Panc1 (cell line): ENCODE data around the gene NOVA2. TPM values are rescaled to one million over a fixed set of nuclear protein-coding genes. Genes with fewer than 3 reads are reported as not detected.
A peak's percentile ranks its signal among the peaks of the same experiment; 100 is the strongest.

Experiments
- ATAC-seq: fragments of 200-7000 bp; cut with Tn5 transposase; 2 replicates; pipeline ENCODE4 v1.9.1; 2020; ENCODE audit warnings: mild to moderate bottlenecking, moderate library complexity
- BruUV-seq: library from RNA; stranded (reverse); fragments of 400-500 nt; replicated peaks from 2 replicates; lab custom pipeline; 2021; lab: Mats Ljungman, UMichigan
- CTCF ChIA-PET: fragments of 300-600 bp; sonication (Branson Sonifier 250); formaldehyde crosslinking; loops from one replicate; lab custom pipeline; 2022; ENCODE audit warnings: antibody characterized with exemption; lab: Charles Lee
- POLR2A ChIA-PET: fragments of 300-600 bp; sonication (Branson Sonifier 250); formaldehyde crosslinking; loops from one replicate; lab custom pipeline; 2022; ENCODE audit warnings: antibody characterized with exemption; lab: Charles Lee
- DNase-seq: peaks from one replicate; pipeline ENCODE4 v3.0.0-alpha.2; 2010; ENCODE audit warnings: low read depth, low spot score
- H3K27ac ChIP-seq: 2 replicates; pipeline ENCODE4 v1.5.1; 2011; ENCODE audit warnings: mild to moderate bottlenecking, low read length, inconsistent platforms
- H3K27me3 ChIP-seq: fragments of 200-500 bp; sonication (Bioruptor generic); 2 replicates; pipeline ENCODE4 v1.6.0; 2014; ENCODE audit warnings: low read length, inconsistent platforms; ENCODE audit not compliant: control insufficient read depth, insufficient read depth
- H3K36me3 ChIP-seq: fragments of 200-500 bp; sonication (Bioruptor generic); 2 replicates; pipeline ENCODE4 v1.5.1; 2014; ENCODE audit warnings: inconsistent platforms, mild to moderate bottlenecking, low read length, moderate library complexity; ENCODE audit not compliant: control insufficient read depth, insufficient read depth
- H3K4me1 ChIP-seq: 2 replicates; pipeline ENCODE4 v1.5.1; 2011; ENCODE audit warnings: inconsistent platforms, mild to moderate bottlenecking, low read length, moderate library complexity; ENCODE audit not compliant: control insufficient read depth, insufficient read depth
- H3K4me3 ChIP-seq, 2 experiments: 2 replicates each; pipeline ENCODE4 v1.5.1; 2011 to 2012; ENCODE audit warnings: low read depth in 2 of 2, low read length in 2 of 2, mild to moderate bottlenecking in 2 of 2, inconsistent platforms in 1 of 2, moderate library complexity in 1 of 2
- H3K9me3 ChIP-seq: fragments of 200-500 bp; sonication (Bioruptor generic); 2 replicates; pipeline ENCODE4 v1.5.1; 2014; ENCODE audit warnings: low read depth, mild to moderate bottlenecking, inconsistent platforms, low read length, moderate library complexity; ENCODE audit not compliant: control insufficient read depth, insufficient read depth
- POLR2AphosphoS5 ChIP-seq: IDR thresholded peaks from 2 replicates; pipeline ENCODE4 v1.6.1; 2012; ENCODE audit warnings: mild to moderate bottlenecking, low read depth, low read length, moderate library complexity
- SIN3A ChIP-seq: IDR thresholded peaks from 2 replicates; pipeline ENCODE4 v1.6.1; 2012; ENCODE audit warnings: low read depth, mild to moderate bottlenecking, low read length, moderate library complexity, borderline replicate concordance; ENCODE audit not compliant: insufficient read depth
- TCF7L2 ChIP-seq: IDR thresholded peaks from 2 replicates; pipeline ENCODE4 v1.6.1; 2011; ENCODE audit warnings: mild to moderate bottlenecking, low read depth, low read length, inconsistent platforms
- in situ Hi-C: cut with HindIII; loops from 2 replicates; pipeline ENCODE4 v1.10.0; 2016; ENCODE audit warnings: low sequenced_read_pairs, low pct_unique_long_range_greater_than_20kb
- intact Hi-C: fragments of 100-400 bp; cut with micrococcal nuclease; formaldehyde crosslinking; loops from one replicate; pipeline ENCODE4 v1.10.0; 2022; ENCODE audit not compliant: unreplicated experiment
- total RNA-seq: library from RNA; stranded (reverse); gene quantifications from one replicate; pipeline ENCODE4 v1.2.1, GENCODE V29; 2021; ENCODE audit not compliant: unreplicated experiment
- TF ChIP-seq, protein P1 (sequence below), 2 experiments: IDR thresholded peaks; 2 replicates each; pipeline ENCODE4 v1.6.1; 2011 to 2012; ENCODE audit warnings: low read depth in 2 of 2, control low read depth in 1 of 2, low read length in 1 of 2, mild to moderate bottlenecking in 1 of 2, moderate library complexity in 1 of 2; ENCODE audit not compliant: insufficient read depth in 1 of 2
- TF ChIP-seq, protein P2 (sequence below): fragments of 450-650 bp; IDR thresholded peaks from 2 replicates; pipeline ENCODE4 v1.5.1; 2017; ENCODE audit warnings: mild to moderate bottlenecking

The NOVA2 gene
- total RNA-seq, 1 experiment from 2014 or later: 0.44 TPM

DNA sequence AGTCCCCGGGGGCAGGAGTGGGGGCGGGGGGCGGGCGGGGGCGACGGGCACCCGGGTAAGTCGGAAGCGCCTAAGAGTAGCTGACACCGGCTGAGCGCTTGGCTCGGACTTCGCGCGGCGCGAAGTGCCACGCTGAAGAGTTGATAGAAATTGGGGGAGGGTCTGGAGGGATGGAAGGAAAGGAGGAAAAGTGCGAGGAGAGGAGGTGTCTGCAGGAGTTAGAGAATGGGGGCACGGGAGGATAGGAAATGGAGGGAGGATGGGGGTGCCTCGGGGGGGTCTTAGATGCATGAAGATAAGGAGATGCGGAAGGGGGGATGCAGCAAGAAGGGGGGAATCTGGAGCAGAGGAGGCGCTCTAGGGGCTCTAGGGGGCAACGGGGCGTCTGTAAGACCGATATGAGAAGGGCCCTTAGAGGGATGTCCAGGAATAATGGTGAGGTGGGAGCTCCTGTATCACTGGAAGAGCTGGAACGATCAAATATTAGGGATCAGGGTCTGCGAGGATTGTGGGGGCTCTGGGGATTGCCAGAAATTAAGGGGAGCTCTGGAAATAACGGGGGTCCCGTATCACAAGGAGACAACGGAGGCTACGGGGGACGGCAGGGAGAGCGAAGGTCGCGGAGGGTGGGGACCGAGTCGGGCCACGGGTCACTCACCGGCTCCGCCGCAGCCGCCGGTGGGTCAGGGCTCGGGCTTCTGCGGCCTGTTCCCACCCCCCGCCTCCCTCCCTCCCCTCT, 71.6 kb downstream of the NOVA2 start, which contains the start of gene MYPOP:
MYPOP (minus strand) TSS at position 702 of the 739 bp plus-strand sequence. CDS start 840 bp downstream, outside the sequence.
- peaks cover 2% of the 10 kb centered on the region; the same call in 1 of the 2 replicates for H3K36me3 ChIP-seq
- no TSS peak for BruUV-seq
- H3K4me3 ChIP-seq: peak within 1 kb of the TSS; percentile 70 to 82
- intact Hi-C loops: no loop called here
- peaks cover 3% of the 10 kb centered on the region for H3K4me1 ChIP-seq
- TF ChIP-seq, protein P1, sequence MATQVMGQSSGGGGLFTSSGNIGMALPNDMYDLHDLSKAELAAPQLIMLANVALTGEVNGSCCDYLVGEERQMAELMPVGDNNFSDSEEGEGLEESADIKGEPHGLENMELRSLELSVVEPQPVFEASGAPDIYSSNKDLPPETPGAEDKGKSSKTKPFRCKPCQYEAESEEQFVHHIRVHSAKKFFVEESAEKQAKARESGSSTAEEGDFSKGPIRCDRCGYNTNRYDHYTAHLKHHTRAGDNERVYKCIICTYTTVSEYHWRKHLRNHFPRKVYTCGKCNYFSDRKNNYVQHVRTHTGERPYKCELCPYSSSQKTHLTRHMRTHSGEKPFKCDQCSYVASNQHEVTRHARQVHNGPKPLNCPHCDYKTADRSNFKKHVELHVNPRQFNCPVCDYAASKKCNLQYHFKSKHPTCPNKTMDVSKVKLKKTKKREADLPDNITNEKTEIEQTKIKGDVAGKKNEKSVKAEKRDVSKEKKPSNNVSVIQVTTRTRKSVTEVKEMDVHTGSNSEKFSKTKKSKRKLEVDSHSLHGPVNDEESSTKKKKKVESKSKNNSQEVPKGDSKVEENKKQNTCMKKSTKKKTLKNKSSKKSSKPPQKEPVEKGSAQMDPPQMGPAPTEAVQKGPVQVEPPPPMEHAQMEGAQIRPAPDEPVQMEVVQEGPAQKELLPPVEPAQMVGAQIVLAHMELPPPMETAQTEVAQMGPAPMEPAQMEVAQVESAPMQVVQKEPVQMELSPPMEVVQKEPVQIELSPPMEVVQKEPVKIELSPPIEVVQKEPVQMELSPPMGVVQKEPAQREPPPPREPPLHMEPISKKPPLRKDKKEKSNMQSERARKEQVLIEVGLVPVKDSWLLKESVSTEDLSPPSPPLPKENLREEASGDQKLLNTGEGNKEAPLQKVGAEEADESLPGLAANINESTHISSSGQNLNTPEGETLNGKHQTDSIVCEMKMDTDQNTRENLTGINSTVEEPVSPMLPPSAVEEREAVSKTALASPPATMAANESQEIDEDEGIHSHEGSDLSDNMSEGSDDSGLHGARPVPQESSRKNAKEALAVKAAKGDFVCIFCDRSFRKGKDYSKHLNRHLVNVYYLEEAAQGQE (IDR thresholded peaks at IDR 0.05; ENCODE audit: insufficient read depth in 1 of 2, low read depth in 2 of 2, low read length in 1 of 2): no peak
- TF ChIP-seq, protein P2, sequence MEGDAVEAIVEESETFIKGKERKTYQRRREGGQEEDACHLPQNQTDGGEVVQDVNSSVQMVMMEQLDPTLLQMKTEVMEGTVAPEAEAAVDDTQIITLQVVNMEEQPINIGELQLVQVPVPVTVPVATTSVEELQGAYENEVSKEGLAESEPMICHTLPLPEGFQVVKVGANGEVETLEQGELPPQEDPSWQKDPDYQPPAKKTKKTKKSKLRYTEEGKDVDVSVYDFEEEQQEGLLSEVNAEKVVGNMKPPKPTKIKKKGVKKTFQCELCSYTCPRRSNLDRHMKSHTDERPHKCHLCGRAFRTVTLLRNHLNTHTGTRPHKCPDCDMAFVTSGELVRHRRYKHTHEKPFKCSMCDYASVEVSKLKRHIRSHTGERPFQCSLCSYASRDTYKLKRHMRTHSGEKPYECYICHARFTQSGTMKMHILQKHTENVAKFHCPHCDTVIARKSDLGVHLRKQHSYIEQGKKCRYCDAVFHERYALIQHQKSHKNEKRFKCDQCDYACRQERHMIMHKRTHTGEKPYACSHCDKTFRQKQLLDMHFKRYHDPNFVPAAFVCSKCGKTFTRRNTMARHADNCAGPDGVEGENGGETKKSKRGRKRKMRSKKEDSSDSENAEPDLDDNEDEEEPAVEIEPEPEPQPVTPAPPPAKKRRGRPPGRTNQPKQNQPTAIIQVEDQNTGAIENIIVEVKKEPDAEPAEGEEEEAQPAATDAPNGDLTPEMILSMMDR: no peak
- TF ChIP-seq SIN3A (no peak), POLR2AphosphoS5 (no peak), TCF7L2 (no peak)
- H3K9me3 ChIP-seq: no peaks in the 10 kb centered on the region
- in situ Hi-C loops: no loop called here
- ChIA-PET CTCF (interaction anchor here (0.6 to 0.8 kb wide), 4 partner anchors 81 to 636 kb away, joined by 3 to 9 read pairs (median 5); partner anchors contain the start of gene DMPK), POLR2A (no interaction called here)
- H3K27ac ChIP-seq: peak within 1 kb of the TSS; percentile 81
- DNase-seq (no peak), ATAC-seq (peak; percentile 14)
- no peaks in the 10 kb centered on the region for H3K27me3 ChIP-seq

DNA sequence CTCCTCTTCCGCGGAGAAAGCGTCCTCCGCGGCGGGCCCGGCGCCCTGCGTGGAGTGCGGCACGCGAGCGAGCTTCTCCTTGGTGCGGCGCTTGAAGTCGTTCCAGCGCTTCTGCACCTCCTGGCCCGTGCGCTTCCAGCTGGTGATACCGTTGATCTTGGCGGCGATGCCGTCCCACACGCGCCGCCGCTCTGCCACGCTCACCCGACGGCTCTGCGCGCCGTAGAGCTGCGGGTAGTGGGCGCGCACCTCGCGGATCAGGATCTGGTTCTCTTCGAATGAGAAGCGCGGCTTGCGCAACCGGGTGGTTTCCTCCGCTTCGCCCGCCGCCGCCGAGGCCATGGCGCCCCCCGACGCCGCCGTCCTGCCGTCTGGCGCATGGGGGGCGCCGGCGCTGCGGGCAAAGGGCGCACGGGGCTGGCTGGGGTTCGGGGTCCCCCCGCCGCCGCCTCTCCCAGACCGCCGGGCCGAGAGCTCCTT, 72.2 kb downstream of the NOVA2 start:
- TF ChIP-seq, protein P2: no peak
- TF ChIP-seq TCF7L2: no peak
- no peak for TF ChIP-seq SIN3A
- no peak for TF ChIP-seq POLR2AphosphoS5
- TF ChIP-seq, protein P1 (IDR thresholded peaks at IDR 0.05; ENCODE audit: insufficient read depth in 1 of 2, low read depth in 2 of 2, low read length in 1 of 2): no peak
- Histone ChIP-seq H3K27me3 (no peaks in the 10 kb centered on the region), H3K4me3 (peak overlapping the region; percentile 70 to 82), H3K36me3 (peaks cover 2% of the 10 kb centered on the region; the same call in 1 of the 2 replicates), H3K9me3 (no peaks in the 10 kb centered on the region), H3K27ac (no peak overlapping the region; the same call in 1 of the 2 replicates), H3K4me1 (peaks cover 3% of the 10 kb centered on the region)
- no peak for ATAC-seq
- CTCF ChIA-PET: interaction anchor here (0.8 kb wide), 1 partner anchor 84 kb away, joined by 6 read pairs; no protein-coding TSS in a partner anchor
- in situ Hi-C loops: no loop called here
- no peak for DNase-seq
- POLR2A ChIA-PET: no interaction called here
- intact Hi-C loops: no loop called here
- BruUV-seq: no TSS peak
